Mononuclear cell (primary cell): ENCODE measurements around the gene UBE2L5. TPM values are rescaled to one million over a fixed set of nuclear protein-coding genes. Genes with fewer than 3 reads are reported as not detected.
"Not testable (repeated sequence)": the region's sequence is repeated elsewhere in the genome, so short reads cannot be mapped to it uniquely, and the experiment has no call there.

Source experiments
- H3K27me3 ChIP-seq: 2 replicates; pipeline ENCODE4 v1.6.0; 2011; ENCODE audit warnings: low read length, control low read depth; ENCODE audit not compliant: insufficient read depth
- H3K4me1 ChIP-seq: 2 replicates; pipeline ENCODE4 v1.5.1; 2011; ENCODE audit warnings: mild to moderate bottlenecking, low read length, control low read depth; ENCODE audit not compliant: insufficient read depth
- H3K4me3 ChIP-seq: 2 replicates; pipeline ENCODE4 v1.5.1; 2011; ENCODE audit warnings: mild to moderate bottlenecking, low read length, moderate library complexity
- H3K9me3 ChIP-seq: 2 replicates; pipeline ENCODE4 v1.5.1; 2011; ENCODE audit warnings: low read depth, mild to moderate bottlenecking, control low read depth, low read length
- total RNA-seq: library from RNA; depleted of rRNA; stranded (reverse); fragments of >200 nt; gene quantifications from one replicate; pipeline ENCODE4 v1.2.3, GENCODE V29; 2012

Gene UBE2L5
- total RNA-seq, 1 donor = not detected

GRCh38 chr13:30440910-30441703 is 18.8 kb downstream of the UBE2L5 start:
- Histone ChIP-seq H3K27me3 (no peaks in the 10 kb centered on the region), H3K4me1 (peaks cover 34% of the 10 kb centered on the region), H3K9me3 (no peaks in the 10 kb centered on the region), H3K4me3 (no peak overlapping the region)

GRCh38 chr13:30442926-30443325 is 20.6 kb downstream of the UBE2L5 start:
- Histone ChIP-seq H3K9me3 (no peaks in the 10 kb centered on the region), H3K27me3 (no peaks in the 10 kb centered on the region), H3K4me3 (no peak overlapping the region), H3K4me1 (peaks cover 36% of the 10 kb centered on the region)

GRCh38 chr13:30443491-30443890 is 21.2 kb downstream of the UBE2L5 start:
- H3K9me3 ChIP-seq, H3K27me3 ChIP-seq, H3K4me3 ChIP-seq: not testable (repeated sequence)
- H3K4me1 ChIP-seq = peaks cover 36% of the 10 kb centered on the region

GRCh38 chr13:30443957-30444404 is 21.7 kb downstream of the UBE2L5 start:
- H3K4me1 ChIP-seq = peaks cover 36% of the 10 kb centered on the region
- H3K4me3 ChIP-seq = no peak overlapping the region

GRCh38 chr13:30446126-30446500 is 23.8 kb downstream of the UBE2L5 start:
- Histone ChIP-seq H3K27me3 (no peaks in the 10 kb centered on the region), H3K9me3 (no peaks in the 10 kb centered on the region), H3K4me3 (peak overlapping the region; percentile 31), H3K4me1 (peaks cover 35% of the 10 kb centered on the region)

More at GRCh38 chr13:30443957-30444404, 21.7 kb downstream of the UBE2L5 start:
- Histone ChIP-seq H3K27me3 (no peaks in the 10 kb centered on the region), H3K9me3 (no peaks in the 10 kb centered on the region)

DNA sequence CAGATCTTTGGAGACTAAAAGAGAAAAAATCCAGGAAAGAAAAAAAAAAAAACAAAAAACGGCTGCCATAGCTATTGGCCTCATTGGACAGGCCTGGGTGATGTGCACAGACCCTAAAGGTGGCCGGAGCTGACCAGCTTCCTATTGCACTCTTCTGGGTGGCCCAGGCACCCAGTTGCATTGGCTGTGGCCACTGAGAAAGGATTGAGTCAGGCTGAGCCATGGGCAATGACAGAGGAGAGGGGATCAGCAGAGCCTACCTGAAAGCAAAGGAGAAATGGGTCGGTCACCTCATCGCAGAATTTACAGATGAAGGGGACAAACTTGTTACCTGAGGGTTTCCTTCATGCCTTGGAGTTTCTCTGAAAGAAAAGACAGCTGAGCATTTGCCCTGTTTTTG is 26.1 kb downstream of the UBE2L5 start:
- Histone ChIP-seq H3K4me1 (peaks cover 23% of the 10 kb centered on the region), H3K4me3 (no peak overlapping the region), H3K27me3 (no peaks in the 10 kb centered on the region), H3K9me3 (no peaks in the 10 kb centered on the region)

DNA sequence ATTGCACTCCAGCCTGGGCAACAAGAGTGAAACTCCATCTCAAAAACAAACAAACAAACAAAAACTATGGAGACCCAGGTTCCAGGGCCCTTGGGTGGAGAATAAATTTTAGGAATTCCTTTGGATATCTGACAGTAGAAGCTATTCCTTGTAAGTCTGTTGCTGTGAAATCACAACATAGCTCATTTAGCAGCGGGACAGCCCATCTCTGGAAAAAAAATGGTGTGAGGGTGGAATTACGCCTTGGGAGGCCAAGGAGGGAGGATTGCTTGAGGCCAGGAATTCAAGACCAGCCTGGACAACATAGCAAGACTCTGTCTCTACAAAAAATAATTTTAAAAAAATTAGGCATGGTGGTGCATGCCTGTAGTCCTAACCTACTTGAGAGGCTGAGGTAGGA is 27.8 kb downstream of the UBE2L5 start:
- Histone ChIP-seq H3K4me1 (peaks cover 13% of the 10 kb centered on the region), H3K27me3 (no peaks in the 10 kb centered on the region), H3K4me3 (no peak overlapping the region), H3K9me3 (no peaks in the 10 kb centered on the region)

DNA sequence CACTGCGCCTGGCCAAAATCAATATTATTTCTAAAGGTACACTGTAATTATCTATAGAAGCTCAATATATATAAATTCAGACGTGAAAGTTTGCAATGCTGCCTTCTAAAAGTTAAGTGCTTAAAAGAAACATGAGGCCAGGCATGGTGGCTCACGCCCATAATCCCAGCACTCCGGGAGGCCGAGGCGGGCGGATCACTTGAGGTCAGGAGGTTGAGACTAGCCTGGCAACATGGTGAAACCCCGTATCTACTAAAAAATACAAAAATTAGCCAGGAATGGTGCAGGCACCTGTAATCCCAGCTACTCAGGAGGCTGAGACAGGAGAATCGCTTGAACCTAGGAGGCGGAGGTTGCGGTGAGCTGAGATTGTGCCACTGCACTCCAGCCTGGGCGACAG is 29.2 kb downstream of the UBE2L5 start:
- not testable (repeated sequence) for H3K9me3 ChIP-seq, H3K27me3 ChIP-seq, H3K4me3 ChIP-seq, H3K4me1 ChIP-seq

DNA sequence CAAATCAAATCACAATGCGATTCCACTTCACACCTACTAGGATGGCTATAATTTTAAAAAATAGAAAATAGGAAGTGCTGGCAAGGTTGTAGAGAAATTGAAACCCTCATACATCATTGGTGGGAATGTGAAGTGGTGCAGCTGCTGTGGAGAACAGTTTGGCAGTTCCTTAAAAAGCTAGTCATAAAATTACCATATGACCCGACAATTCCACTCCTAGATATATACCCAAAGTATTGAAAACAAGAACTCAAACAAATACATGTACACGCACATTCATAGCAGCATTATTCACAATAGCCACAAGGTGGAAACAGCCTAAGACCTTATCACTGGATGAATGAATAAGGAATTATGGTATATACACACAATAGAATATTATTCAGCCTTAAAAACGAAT is 31.4 kb downstream of the UBE2L5 start:
- Histone ChIP-seq H3K4me3 (no peak overlapping the region), H3K4me1 (no peaks in the 10 kb centered on the region), H3K9me3 (no peaks in the 10 kb centered on the region), H3K27me3 (no peaks in the 10 kb centered on the region)

DNA sequence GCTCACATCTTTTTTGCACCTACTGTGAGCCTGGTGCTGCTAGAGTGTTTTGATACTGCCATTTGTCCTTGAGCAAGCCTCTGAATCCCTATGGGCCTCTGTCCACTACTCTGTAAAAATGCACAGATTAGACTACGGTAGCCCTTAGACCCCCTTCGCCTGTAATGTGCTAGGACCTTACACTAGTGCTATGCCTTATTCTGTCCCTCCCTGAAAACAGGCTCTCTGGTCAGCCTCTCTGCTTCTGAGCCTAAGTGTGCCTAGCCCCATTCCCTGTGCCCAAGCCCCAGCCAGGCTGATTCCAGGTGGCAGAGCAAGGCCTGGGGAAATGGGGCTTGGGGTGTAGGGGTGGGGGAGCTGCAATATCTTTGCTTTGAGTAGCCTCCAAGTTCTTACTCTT is 32.7 kb downstream of the UBE2L5 start:
- Histone ChIP-seq H3K4me3 (no peak overlapping the region), H3K9me3 (no peaks in the 10 kb centered on the region)

DNA sequence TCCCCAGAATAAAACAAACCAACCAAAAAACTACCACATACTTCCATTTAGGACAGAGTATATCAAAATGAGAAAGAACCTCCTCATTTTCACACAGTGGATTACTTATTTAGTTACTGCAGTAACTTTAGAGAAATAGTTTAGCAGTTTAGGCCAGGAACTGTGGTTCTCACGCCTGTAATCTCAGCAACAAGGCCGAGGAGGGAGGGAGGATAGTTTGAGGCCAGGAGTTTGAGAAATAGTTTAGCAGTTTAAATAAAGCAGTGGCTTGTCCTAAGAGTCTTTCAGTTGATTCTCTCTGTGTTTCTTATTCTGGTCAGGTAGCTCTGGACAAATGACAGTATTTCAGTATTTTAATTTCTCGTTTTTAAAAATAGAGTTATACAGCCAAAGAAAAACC is 34.0 kb downstream of the UBE2L5 start:
- H3K4me1 ChIP-seq = no peaks in the 10 kb centered on the region
- H3K4me3 ChIP-seq = no peak overlapping the region
- no peaks in the 10 kb centered on the region for H3K27me3 ChIP-seq
- H3K9me3 ChIP-seq = no peaks in the 10 kb centered on the region

More for the DNA sequence above, 32.7 kb downstream of the UBE2L5 start:
- no peaks in the 10 kb centered on the region for H3K4me1 ChIP-seq
- no peaks in the 10 kb centered on the region for H3K27me3 ChIP-seq

GRCh38 chr13:30457306-30457891 is 35.1 kb downstream of the UBE2L5 start:
- Histone ChIP-seq H3K4me1 (peaks cover 1% of the 10 kb centered on the region), H3K4me3 (no peak overlapping the region), H3K9me3 (no peaks in the 10 kb centered on the region), H3K27me3 (no peaks in the 10 kb centered on the region)

DNA sequence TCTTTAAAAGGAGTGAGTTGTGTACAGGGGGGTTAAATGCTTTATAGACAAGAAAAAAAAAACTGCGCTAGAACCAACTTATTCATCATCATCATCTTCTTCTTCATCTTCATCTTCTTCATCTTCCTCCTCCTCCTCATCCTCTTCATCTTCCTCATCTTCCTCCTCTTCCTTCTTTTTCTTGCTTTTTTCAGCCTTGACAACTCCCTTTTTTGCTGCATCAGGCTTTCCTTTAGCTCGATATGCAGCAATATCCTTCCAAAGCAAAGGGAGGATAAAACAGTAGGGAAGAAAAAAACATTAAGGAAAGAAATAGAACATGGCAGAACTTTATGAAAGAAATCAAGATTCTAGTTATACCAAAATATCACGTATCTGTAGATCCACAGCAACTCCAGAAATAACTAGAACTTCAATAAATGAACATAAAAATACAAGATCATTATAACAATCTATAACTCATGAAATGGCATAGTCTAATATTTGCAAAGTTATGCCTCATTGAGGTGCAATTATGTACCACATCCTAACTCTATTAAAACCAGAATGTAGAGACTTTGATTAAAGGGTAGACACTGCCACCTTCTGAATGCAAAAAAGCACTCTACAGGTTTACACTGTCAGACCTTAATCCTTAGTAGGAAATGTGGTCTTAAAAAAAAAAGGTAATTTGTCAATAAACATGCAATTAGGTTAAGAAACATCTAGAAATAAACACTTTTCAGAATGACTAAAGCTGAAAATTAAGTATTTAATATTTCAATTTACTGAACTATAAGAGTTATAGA is 39.2 kb downstream of the UBE2L5 start:
- H3K9me3 ChIP-seq, H3K4me3 ChIP-seq, H3K27me3 ChIP-seq: not testable (repeated sequence)
- H3K4me1 ChIP-seq = peaks cover 24% of the 10 kb centered on the region

- Histone ChIP-seq H3K27me3 (no peaks in the 10 kb centered on the region), H3K9me3 (no peaks in the 10 kb centered on the region), H3K4me3 (peak overlapping the region; percentile 59), H3K4me1 (peaks cover 30% of the 10 kb centered on the region)
Observed at GRCh38 chr13:30463787-30464495, 41.6 kb downstream of the UBE2L5 start.
